Measurements from ENCODE around the gene PLAC1.

PLAC1 gene

DNA sequence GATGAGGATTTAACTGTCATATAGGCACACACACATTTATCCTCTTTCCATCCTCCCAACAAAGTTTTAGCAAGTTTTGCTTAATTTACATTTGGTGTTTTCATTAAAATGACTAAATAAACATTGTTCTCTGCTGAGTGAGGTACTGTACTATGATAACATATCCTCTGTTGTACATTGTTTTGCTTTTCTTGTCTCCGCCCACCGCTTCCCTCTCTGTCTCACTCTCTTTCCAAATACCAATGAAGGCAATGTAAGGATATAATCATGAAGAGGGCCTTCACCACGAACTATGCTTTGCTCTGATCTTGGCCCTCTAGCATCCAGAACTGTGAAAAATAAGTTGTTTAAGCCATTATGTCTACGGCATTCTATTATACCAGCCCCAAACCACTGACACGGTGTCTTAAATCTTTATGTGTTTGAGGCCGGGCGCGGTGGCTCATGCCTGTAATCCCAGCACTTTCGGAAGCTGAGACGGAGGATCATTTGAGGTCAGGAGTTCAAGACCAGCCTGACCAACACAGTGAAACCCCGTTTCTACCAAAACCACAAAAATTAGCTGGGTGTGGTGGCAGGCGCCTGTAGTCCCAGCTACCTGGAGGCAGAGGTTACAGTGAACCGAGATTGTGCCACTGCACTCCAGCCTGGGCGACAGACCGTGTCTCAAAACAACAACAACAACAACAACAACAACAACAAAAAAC, 133.0 kb downstream of the PLAC1 start:
- in situ Hi-C loops (cut with MboI; ENCODE audit: low pct_unique_long_range_greater_than_20kb, low sequenced_read_pairs), result no loop called here
- no peak for DNase-seq

DNA sequence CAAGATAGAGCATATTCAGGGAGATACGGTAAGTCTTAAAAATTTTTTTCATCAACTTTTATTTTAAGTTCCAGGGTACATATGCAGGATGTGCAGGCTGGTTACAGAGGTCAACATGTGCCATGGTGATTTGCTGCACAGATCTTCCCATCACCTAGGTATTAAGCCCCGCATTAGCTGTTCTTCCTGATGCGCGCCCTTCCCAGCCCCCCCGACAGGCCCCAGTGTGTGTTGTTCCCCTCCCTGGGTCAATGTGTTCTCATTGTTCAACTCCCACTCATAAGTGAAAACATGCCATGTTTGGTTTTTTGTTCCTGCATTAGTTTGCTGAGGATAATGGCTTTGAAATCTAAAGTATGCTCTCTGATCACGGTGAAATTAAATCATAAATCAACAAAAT, 134.1 kb downstream of the PLAC1 start:
- in situ Hi-C loops (cut with MboI; ENCODE audit: low pct_unique_long_range_greater_than_20kb, low sequenced_read_pairs), result no loop called here
- DNase-seq, result no peak

DNA sequence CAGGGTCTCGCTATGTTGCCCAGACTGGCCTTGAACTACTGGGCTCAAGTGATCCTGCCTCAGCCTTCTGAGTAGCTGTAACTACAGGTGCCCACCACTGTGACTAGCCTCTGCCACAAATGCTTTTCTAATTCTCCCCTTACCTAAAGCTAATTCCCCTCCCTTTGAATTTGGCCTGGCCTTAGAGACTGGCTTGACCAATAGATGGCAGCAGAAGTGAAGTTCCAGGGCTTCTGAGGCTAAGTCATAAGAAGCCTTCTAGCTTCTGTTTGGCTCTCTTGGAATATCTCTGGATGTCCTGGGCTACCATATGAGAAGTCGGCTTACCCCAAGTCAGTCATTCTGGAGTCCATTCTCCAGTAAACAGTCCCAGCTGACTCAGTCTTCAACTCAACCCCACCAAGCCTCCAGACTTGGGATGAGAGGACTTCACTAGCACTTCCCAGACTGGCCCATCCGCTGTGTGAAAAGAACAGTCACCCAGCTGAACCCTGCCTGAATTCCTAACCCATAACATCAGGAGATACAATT, 137.3 kb downstream of the PLAC1 start:
- in situ Hi-C loops (cut with MboI; ENCODE audit: low pct_unique_long_range_greater_than_20kb, low sequenced_read_pairs), result no loop called here
- DNase-seq, result peak; percentile 81
